ENCODE results near the gene TMEM72. TPM values are rescaled to one million over a fixed set of nuclear protein-coding genes. Genes with fewer than 3 reads are reported as not detected.

The TMEM72 gene
- total and polyA plus RNA-seq, 2 donors (not counting 3 experiments of a cell fraction or from before 2014, with no cell fraction given) = not detected

DNA sequence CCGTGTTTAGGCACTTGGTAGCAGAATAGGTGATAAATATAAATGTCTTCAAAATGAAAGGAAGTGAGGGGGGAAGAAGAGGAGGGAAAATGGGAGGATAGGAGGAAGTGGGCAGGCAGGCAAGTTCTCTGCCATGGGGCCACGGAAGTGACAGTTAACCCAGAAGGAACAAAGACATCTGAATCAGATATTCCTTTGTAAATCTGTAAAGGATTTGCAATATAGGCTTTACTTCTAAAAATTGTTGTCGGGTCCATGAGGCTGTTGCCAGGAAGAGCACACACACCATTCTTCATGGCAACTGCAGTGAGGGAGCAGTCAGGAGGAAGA lies 24.8 kb downstream of the TMEM72 start:
- BruUV-seq (replicated peaks) = no TSS peak
- intact Hi-C loops (cut with micrococcal nuclease) (no loop called here), dilution Hi-C loops (cut with MboI; ENCODE audit: extremely low pct_ligation_motif_present, low sequenced_read_pairs) (no loop called here)
- ChIA-PET CTCF (interaction anchor here (1.4 to 4.8 kb wide), 2 partner anchors 40 to 68 kb away, joined by 3 to 62 read pairs; partner anchors contain the start of gene ZNF22), POLR2A (no interaction called here)
- no peaks in the 10 kb centered on the region for H3K4me1 ChIP-seq (ENCODE audit: control insufficient read depth, extremely low read depth, insufficient read depth, low read length)
- no peaks in the 10 kb centered on the region for H3K79me2 ChIP-seq (ENCODE audit: control insufficient read depth, insufficient read depth, low read length)
- H3K9me3 ChIP-seq (replicated peaks; ENCODE audit: control insufficient read depth, insufficient read depth, low read length) = no peaks in the 10 kb centered on the region
- H4K20me1 ChIP-seq (replicated peaks; ENCODE audit: control insufficient read depth, extremely low read depth, insufficient read depth, low read length) = no peaks in the 10 kb centered on the region
- H2AFZ ChIP-seq (ENCODE audit: low read depth, low read length) = peak overlapping the region; percentile 8
- no peak overlapping the region for H3K4me3 ChIP-seq (replicated peaks in 1 of 3; ENCODE audit: insufficient read depth in 1 of 3, low read depth in 1 of 3, low read length in 3 of 3)
- no peak for DNase-seq (ENCODE audit: low read depth, low spot score)
- peaks cover 0 to 5% of the 10 kb centered on the region in 2 experiments for H3K27me3 ChIP-seq (ENCODE audit: control insufficient read depth in 2 of 2, insufficient read depth in 2 of 2, low read length in 2 of 2)
- no peaks in the 10 kb centered on the region for H3K36me3 ChIP-seq (ENCODE audit: control insufficient read depth in 2 of 2, extremely low read depth in 1 of 2, insufficient read depth in 2 of 2, low read length in 2 of 2)
- H3K27ac ChIP-seq (ENCODE audit: insufficient read depth, low read depth, low read length) = no peak overlapping the region
- H3K9me1 ChIP-seq (replicated peaks; ENCODE audit: control insufficient read depth, extremely low read depth, insufficient read depth, low read length) = no peaks in the 10 kb centered on the region
- H3K4me2 ChIP-seq (ENCODE audit: insufficient read depth, low read length) = no peak overlapping the region
- no peak overlapping the region for H3K9ac ChIP-seq (replicated peaks; ENCODE audit: extremely low read depth, insufficient read depth, low read length)
- no peak for TF ChIP-seq GATA2 (IDR thresholded peaks at IDR 0.05; ENCODE audit: insufficient read depth, insufficient read length, low read depth, low read length)
- TF ChIP-seq POLR2A (IDR thresholded peaks at IDR 0.05; ENCODE audit: low read depth, low read length) = no peak
- TF ChIP-seq JUN (IDR thresholded peaks at IDR 0.05; ENCODE audit: borderline replicate concordance, insufficient read depth, insufficient read length, low read depth) = no peak
- TF ChIP-seq MYC (IDR thresholded peaks at IDR 0.05; ENCODE audit: low read depth, low read length) = no peak
- no peak for TF ChIP-seq FOS (IDR thresholded peaks at IDR 0.05; ENCODE audit: borderline replicate concordance, insufficient read depth, low read length)
- TF ChIP-seq EZH2 (IDR thresholded peaks at IDR 0.05; ENCODE audit: borderline replicate concordance, low read depth, low read length, severe bottlenecking) = no peak
- TF ChIP-seq, protein P1, sequence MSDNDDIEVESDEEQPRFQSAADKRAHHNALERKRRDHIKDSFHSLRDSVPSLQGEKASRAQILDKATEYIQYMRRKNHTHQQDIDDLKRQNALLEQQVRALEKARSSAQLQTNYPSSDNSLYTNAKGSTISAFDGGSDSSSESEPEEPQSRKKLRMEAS (IDR thresholded peaks at IDR 0.05; ENCODE audit: insufficient read depth, insufficient read length) = no peak
- TF ChIP-seq CTCF (IDR thresholded peaks at IDR 0.05; ENCODE audit: extremely low read depth in 1 of 2, insufficient read depth in 1 of 2, low read depth in 1 of 2, low read length in 2 of 2) = no peak
- TF ChIP-seq POLR2AphosphoS5 (IDR thresholded peaks at IDR 0.05; ENCODE audit: insufficient read depth, low read depth, low read length) = no peak
- FAIRE-seq = no peak
